ENCODE data around the gene ZNF518A.

Gene ZNF518A

GRCh38 chr10:96129387-96130325 is at the start of gene ZNF518A:
Gene ZNF518A (plus strand): TSS chr10:96130297. CDS start chr10:96156323, 26,026 bp downstream.
- TF ChIP-seq CTCF (IDR thresholded peaks at IDR 0.05; ENCODE audit: extremely low read depth, missing control alignments), result no peak
- DNase-seq (ENCODE audit: low spot score), result peak; percentile 86

- no peak for TF ChIP-seq CTCF (IDR thresholded peaks at IDR 0.05; ENCODE audit: extremely low read depth, missing control alignments)
- no peak for DNase-seq (ENCODE audit: low spot score)
Observed at GRCh38 chr10:96082153-96082552, 47.9 kb upstream of the ZNF518A start.

- no peak for TF ChIP-seq CTCF (IDR thresholded peaks at IDR 0.05; ENCODE audit: extremely low read depth, missing control alignments)
- DNase-seq (ENCODE audit: low spot score), result no peak
Observed at GRCh38 chr10:96082748-96083147, 47.3 kb upstream of the ZNF518A start.

GRCh38 chr10:96089116-96089515 is 41.0 kb upstream of the ZNF518A start:
- DNase-seq (ENCODE audit: low spot score), result peak; percentile 10
- no peak for TF ChIP-seq CTCF (IDR thresholded peaks at IDR 0.05; ENCODE audit: extremely low read depth, missing control alignments)

GRCh38 chr10:96089670-96090462 is 40.2 kb upstream of the ZNF518A start:
- peak; percentile 86 for DNase-seq (ENCODE audit: low spot score)
- no peak for TF ChIP-seq CTCF (IDR thresholded peaks at IDR 0.05; ENCODE audit: extremely low read depth, missing control alignments)

- no peak for TF ChIP-seq CTCF (IDR thresholded peaks at IDR 0.05; ENCODE audit: extremely low read depth, missing control alignments)
- no peak for DNase-seq (ENCODE audit: low spot score)
Observed at GRCh38 chr10:96090463-96090800, 39.7 kb upstream of the ZNF518A start.
